Measurements from ENCODE around the gene ERCC2. TPM values are rescaled to one million over a fixed set of nuclear protein-coding genes. Genes with fewer than 3 reads are reported as not detected.
A peak's percentile ranks its signal among the peaks of the same experiment; 100 is the strongest.

The ERCC2 gene
- total RNA-seq, 1 donor, result 22.3 TPM

DNA sequence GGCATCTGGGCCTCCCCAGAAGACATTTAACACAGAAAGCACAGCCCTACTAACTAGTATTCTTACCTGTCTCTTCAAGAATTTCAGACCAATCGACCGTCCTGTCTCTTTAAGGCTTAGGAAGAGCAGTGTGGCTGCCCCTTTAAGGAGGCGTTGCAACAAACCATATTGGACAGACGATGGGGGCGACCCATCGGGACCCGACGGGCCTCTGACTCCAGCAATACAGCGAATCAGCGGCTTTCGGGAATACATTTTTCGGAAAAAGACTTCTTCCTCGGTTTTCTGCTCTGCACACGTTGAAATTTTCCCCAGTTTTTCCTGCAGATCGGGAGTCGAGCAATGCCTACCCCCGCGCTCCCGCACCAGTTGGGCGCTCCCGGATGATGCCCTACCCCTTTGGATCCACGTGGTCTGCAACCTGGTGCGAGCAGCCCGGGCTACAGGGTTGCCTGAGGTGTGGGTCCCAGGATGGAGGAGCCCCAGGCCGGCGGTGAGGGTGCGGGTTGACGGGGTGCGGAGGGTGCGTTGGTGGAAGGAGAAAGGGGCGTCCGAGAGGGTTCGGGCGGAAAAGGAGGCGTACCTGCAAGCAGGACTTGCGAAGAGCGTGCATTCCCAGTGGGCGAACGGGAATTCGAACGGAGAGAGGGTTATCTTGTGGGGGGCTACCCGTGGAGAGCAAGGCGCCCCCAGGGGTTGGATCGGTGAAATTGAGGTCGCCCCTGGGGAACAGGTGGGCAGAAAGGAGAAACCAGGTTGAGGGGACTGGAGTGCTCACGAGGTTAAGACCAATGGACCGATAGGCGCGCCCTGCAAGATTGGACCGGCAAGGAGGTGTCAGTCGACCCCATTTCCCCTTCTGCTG lies 36.1 kb upstream of the ERCC2 start, which contains the start of gene POLR1G:
POLR1G (plus strand) TSS at position 419 of the 865 bp plus-strand sequence; CDS start at position 472, 53 bp downstream.
- DNase-seq (ENCODE audit: low read depth), result peak; percentile 81
- H3K4me3 ChIP-seq (ENCODE audit: low read depth, low read length), result peak within 1 kb of the TSS; percentile 95
- TF ChIP-seq, protein P1, sequence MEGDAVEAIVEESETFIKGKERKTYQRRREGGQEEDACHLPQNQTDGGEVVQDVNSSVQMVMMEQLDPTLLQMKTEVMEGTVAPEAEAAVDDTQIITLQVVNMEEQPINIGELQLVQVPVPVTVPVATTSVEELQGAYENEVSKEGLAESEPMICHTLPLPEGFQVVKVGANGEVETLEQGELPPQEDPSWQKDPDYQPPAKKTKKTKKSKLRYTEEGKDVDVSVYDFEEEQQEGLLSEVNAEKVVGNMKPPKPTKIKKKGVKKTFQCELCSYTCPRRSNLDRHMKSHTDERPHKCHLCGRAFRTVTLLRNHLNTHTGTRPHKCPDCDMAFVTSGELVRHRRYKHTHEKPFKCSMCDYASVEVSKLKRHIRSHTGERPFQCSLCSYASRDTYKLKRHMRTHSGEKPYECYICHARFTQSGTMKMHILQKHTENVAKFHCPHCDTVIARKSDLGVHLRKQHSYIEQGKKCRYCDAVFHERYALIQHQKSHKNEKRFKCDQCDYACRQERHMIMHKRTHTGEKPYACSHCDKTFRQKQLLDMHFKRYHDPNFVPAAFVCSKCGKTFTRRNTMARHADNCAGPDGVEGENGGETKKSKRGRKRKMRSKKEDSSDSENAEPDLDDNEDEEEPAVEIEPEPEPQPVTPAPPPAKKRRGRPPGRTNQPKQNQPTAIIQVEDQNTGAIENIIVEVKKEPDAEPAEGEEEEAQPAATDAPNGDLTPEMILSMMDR (IDR thresholded peaks at IDR 0.05; ENCODE audit: insufficient read depth, low read length), result no peak

DNA sequence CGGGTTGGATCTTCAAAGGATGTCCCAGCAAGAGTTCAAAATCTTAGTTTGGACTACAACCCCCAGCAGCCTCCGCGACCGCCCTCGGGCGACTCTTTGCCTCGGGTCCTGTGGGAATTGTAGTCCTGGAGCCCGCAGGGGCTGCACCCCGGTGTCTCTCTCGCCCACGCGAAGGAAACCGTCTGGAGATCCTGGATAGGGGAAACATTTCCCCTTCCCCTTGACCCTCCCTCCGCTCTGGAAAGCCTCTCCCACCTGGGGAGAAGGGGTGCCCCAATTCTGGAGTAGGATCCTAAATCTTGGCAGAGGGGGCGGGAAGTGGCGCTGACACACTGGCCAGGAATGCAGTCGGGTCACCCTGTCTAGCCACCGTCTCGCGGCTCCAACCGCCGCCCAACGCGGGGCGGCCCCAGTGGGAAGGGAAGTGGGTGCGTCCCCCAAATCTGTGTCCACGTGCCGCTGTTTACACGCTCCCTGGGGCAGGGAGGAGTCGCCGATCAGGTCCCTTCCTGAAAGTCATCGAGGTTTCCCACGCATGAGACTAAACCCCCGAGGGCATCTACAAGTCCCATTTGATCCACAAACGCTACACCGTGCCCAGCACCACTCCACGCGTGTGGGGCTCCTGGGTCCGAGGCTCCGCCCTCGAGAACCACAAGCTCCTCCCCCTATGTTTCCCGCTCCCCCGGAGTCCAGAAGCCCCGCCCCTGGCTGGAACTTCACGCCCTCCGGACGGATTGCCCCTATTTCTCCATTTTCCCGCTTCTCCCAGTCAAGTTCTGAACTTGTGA lies 35.3 kb upstream of the ERCC2 start:
- DNase-seq (ENCODE audit: low read depth), result peak; percentile 90
- H3K4me3 ChIP-seq (ENCODE audit: low read depth, low read length), result peak overlapping the region; percentile 95

DNA sequence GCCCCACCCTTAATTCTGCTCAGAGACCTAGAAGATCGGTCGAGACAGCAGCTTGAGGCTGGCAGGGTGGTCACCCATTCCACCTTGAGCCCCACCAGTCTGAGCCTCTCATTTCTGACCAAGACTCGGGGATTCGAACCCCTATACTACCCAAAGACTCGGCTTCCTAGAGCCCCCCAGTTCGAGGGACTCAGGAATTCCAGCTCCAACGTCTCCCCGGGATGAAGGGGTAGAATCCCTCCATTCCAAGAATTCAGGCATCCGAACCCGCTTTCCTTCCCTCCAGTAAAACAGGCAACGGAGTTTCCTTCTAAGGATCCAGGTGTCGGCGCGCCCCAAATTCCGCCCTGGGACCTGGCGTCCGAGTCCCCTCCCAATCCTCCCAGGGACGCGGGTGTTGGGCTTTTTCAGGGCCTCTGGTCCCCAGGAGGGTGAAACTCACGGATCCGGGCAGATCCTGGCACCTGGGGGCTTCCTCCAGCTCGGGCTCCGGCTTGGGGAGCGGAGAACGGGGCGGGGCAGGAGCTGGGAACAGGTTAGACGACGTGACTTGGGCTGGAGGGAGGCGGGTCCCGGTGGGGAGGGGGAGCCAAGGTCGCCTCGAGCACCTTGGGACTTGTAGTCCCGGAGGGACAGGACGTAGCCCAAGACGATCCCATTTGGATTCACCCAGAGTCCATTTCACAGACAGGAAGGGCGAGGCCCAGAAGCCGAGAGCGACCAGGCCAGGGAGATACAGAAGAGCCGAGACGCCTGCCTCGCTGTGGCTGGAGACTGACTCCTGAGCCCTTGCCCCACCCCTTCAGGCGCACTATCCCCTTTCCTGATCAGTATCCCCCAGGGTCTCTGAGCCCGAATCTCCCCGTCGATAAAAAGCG lies 34.4 kb upstream of the ERCC2 start, which contains the start of gene PPP1R13L:
PPP1R13L (minus strand) TSS at position 513 of the 878 bp plus-strand sequence. CDS start 6,751 bp downstream, outside the sequence.
- peak; percentile 63 for DNase-seq (ENCODE audit: low read depth)
- peak within 1 kb of the TSS; percentile 95 for H3K4me3 ChIP-seq (ENCODE audit: low read depth, low read length)
- TF ChIP-seq, protein P1 (IDR thresholded peaks at IDR 0.05; ENCODE audit: insufficient read depth, low read length), result no peak

More for the DNA sequence above, 35.3 kb upstream of the ERCC2 start:
- TF ChIP-seq, protein P1 (IDR thresholded peaks at IDR 0.05; ENCODE audit: insufficient read depth, low read length), result no peak

DNA sequence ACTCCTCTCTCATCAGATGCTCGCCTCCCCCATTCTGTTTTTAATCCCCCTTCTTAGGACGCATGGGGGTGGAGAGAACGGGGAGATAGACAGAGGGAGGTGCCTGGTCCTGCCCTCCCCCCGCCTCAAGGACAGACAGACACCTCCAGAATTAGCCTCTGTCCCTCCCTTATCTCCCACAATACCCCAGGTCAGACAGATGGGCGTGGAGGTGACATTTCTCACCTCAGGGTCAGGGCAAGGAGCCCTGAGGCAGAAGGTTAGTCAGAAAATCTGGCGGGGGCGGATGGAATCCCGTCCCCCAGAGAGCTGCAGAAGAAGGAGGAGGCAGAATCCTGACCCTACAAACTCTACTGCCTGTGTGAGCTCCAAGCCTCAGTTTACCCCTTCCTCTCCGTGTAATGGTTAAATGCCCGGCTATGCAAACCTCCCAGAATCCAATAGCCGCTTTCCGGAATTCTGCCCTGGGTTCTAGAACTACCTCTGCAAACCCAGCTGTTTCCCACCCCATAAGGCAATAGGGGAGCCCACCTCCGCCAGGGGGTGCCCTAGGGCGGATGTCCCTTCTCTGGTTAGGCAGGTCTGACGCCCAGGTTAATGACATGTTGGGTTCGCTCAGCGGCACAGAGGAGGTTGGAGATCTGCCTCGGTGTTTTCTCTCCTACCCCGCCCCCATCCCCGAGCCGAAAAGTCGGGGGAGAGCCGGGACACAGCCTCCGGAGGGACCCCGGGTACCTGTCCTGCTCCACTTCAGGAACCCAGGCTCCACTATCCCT lies 33.6 kb upstream of the ERCC2 start:
- peak overlapping the region; percentile 95 for H3K4me3 ChIP-seq (ENCODE audit: low read depth, low read length)
- TF ChIP-seq, protein P1 (IDR thresholded peaks at IDR 0.05; ENCODE audit: insufficient read depth, low read length), result peak; percentile 48
- DNase-seq (ENCODE audit: low read depth), result no peak

DNA sequence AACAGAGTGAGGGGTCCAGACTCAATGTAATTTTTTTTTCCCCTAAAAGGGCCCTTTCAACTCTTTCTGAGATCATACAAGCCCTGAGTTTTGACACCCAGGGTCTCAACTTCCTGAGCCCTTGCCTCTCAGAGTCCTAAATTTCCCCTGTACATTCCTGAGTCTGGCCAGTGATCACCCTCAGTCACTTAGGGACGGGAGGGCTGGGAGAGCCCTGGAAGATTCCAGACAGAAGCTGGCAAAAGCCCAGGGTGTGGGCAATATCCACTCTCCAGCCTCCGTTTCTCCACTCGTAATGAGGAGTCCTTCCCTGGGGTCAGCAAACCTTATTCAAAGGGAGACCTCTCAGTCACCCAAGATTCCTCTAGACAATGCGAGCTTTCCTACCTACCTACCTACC lies 32.9 kb upstream of the ERCC2 start:
- no peak overlapping the region for H3K4me3 ChIP-seq (ENCODE audit: low read depth, low read length)
- no peak for DNase-seq (ENCODE audit: low read depth)
- TF ChIP-seq, protein P1 (IDR thresholded peaks at IDR 0.05; ENCODE audit: insufficient read depth, low read length), result no peak
